Measurements from ENCODE around the gene CHEK1. TPM values are rescaled to one million over a fixed set of nuclear protein-coding genes. Genes with fewer than 3 reads are reported as not detected.

The CHEK1 gene
- total RNA-seq, 2 donors from 2014 or later = 135 to 180 TPM

GRCh38 chr11:125638315-125638714, 13.4 kb downstream of the CHEK1 start:
- Mint-ChIP-seq H3K27ac (no peak overlapping the region), H3K4me3 (no peak overlapping the region), H3K9me3 (no peaks in the 10 kb centered on the region), H3K27me3 (ENCODE audit: low read depth) (no peaks in the 10 kb centered on the region), H3K36me3 (ENCODE audit: insufficient read depth in 2 of 2) (peaks cover 27 to 63% of the 10 kb centered on the region in 2 donors), H3K4me1 (ENCODE audit: low read depth) (no peaks in the 10 kb centered on the region)
- ATAC-seq (replicated peaks in 1 of 2) (no peak), DNase-seq (no peak)

- DNase-seq (no peak), ATAC-seq (replicated peaks in 1 of 2) (no peak)
- no peak overlapping the region for H3K27ac Mint-ChIP-seq
- H3K36me3 Mint-ChIP-seq (ENCODE audit: insufficient read depth in 2 of 2) = peaks cover 18 to 59% of the 10 kb centered on the region in 2 donors
- peaks cover 6% of the 10 kb centered on the region for H3K4me1 Mint-ChIP-seq (ENCODE audit: low read depth)
- H3K9me3 Mint-ChIP-seq = no peaks in the 10 kb centered on the region
- no peaks in the 10 kb centered on the region for H3K27me3 Mint-ChIP-seq (ENCODE audit: low read depth)
- no peak overlapping the region for H3K4me3 Mint-ChIP-seq
Measured at GRCh38 chr11:125645871-125646270, 20.9 kb downstream of the CHEK1 start.

DNA sequence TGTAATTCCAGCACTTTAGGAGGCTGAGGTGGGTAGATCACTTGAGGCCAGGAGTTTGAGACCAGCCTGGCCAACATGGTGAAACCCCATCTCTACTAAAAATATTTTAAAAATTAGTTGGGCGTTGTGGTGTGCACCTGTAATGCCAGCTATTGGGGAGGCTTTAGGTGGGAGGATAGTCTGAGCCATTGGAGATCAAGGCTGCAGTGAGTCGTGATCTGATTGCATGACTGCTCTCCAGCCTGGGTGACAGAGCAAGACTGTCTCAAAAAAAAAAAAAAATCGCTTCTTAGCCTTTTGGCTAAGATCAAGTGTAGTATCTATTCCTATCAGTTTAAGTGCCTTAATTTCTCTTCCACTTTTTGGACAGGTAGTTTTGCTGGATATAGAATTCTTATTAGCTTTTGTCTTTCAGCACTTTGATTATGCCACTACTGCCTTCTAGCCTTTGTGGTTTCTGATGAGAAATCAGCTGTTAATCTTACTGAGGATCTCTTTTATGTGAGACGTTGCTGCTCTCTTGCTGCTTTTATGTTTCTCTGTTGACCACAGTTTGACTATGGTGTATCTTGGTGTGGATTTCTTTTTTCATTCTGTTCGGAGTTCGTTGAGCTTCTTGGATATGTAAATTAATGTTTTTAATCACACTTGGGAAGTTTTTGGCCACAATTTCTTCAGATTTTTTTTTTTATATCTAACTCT, 24.7 kb downstream of the CHEK1 start:
- Mint-ChIP-seq H3K36me3 (ENCODE audit: insufficient read depth in 2 of 2) (peaks cover 10 to 56% of the 10 kb centered on the region in 2 donors), H3K27ac (peak overlapping the region; percentile 89), H3K27me3 (ENCODE audit: low read depth) (no peaks in the 10 kb centered on the region), H3K4me1 (ENCODE audit: low read depth) (peaks cover 6% of the 10 kb centered on the region), H3K4me3 (no peak overlapping the region), H3K9me3 (no peaks in the 10 kb centered on the region)
- DNase-seq (no peak), ATAC-seq (replicated peaks in 1 of 2) (no peak)

GRCh38 chr11:125662689-125663088, 37.7 kb downstream of the CHEK1 start:
- Mint-ChIP-seq H3K4me3 (no peak overlapping the region), H3K27ac (peak overlapping the region; percentile 70), H3K4me1 (ENCODE audit: low read depth) (peaks cover 17% of the 10 kb centered on the region), H3K27me3 (ENCODE audit: low read depth) (no peaks in the 10 kb centered on the region), H3K9me3 (peaks cover 2 to 15% of the 10 kb centered on the region in 2 donors), H3K36me3 (ENCODE audit: insufficient read depth in 2 of 2) (peaks cover 31 to 65% of the 10 kb centered on the region in 2 donors)
- no peak for DNase-seq
- peak; percentile 62 to 82 for ATAC-seq (replicated peaks in 1 of 2)

GRCh38 chr11:125663910-125664309, 38.9 kb downstream of the CHEK1 start:
- ATAC-seq (replicated peaks in 1 of 2) = no peak
- Mint-ChIP-seq H3K27ac (no peak overlapping the region), H3K4me3 (no peak overlapping the region), H3K4me1 (ENCODE audit: low read depth) (peaks cover 17% of the 10 kb centered on the region), H3K9me3 (peaks cover 2 to 15% of the 10 kb centered on the region in 2 donors), H3K27me3 (ENCODE audit: low read depth) (no peaks in the 10 kb centered on the region), H3K36me3 (ENCODE audit: insufficient read depth in 2 of 2) (peaks cover 34 to 67% of the 10 kb centered on the region in 2 donors)
- DNase-seq = no peak

DNA sequence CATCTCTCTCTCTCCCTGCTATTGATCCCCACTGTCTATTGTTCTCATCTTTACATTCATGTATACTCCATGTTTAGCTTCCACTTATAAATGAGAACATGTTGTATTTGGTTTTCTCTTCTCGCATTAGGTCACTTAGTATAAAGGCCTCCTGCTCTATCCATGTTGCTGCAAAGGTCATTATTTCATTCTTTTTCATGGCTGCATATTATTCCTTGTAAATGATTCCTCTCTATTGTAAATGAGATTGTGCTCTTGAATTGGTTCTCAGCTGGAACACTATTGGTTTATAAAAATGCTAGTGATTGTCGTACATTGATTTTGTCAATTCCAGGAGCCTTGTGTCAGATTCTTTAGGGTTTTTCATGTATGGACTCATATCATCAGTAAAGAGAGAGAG, 42.2 kb downstream of the CHEK1 start:
- Mint-ChIP-seq H3K36me3 (ENCODE audit: insufficient read depth in 2 of 2) (peaks cover 34 to 70% of the 10 kb centered on the region in 2 donors), H3K27ac (no peak overlapping the region), H3K27me3 (ENCODE audit: low read depth) (no peaks in the 10 kb centered on the region), H3K9me3 (peaks cover 2 to 15% of the 10 kb centered on the region in 2 donors), H3K4me3 (no peak overlapping the region), H3K4me1 (ENCODE audit: low read depth) (peaks cover 13% of the 10 kb centered on the region)
- no peak for ATAC-seq (replicated peaks in 1 of 2)
- DNase-seq = no peak

- no peaks in the 10 kb centered on the region for H3K27me3 Mint-ChIP-seq (ENCODE audit: low read depth)
- H3K4me1 Mint-ChIP-seq (ENCODE audit: low read depth) = no peaks in the 10 kb centered on the region
- H3K36me3 Mint-ChIP-seq (ENCODE audit: insufficient read depth in 2 of 2) = peaks cover 20 to 49% of the 10 kb centered on the region in 2 donors
- H3K27ac Mint-ChIP-seq = no peak overlapping the region
- ATAC-seq (replicated peaks in 1 of 2) = no peak
- peaks cover 2 to 10% of the 10 kb centered on the region in 2 donors for H3K9me3 Mint-ChIP-seq
- DNase-seq = no peak
- H3K4me3 Mint-ChIP-seq = no peak overlapping the region
Measured at GRCh38 chr11:125670172-125670571, 45.2 kb downstream of the CHEK1 start.

- H3K27me3 Mint-ChIP-seq (ENCODE audit: low read depth) = no peaks in the 10 kb centered on the region
- ATAC-seq (replicated peaks in 1 of 2) (no peak), DNase-seq (no peak)
- peaks cover 2 to 4% of the 10 kb centered on the region in 2 donors for H3K9me3 Mint-ChIP-seq
- H3K27ac Mint-ChIP-seq = no peak overlapping the region
- no peak overlapping the region for H3K4me3 Mint-ChIP-seq
- no peaks in the 10 kb centered on the region for H3K4me1 Mint-ChIP-seq (ENCODE audit: low read depth)
- peaks cover 13 to 41% of the 10 kb centered on the region in 2 donors for H3K36me3 Mint-ChIP-seq (ENCODE audit: insufficient read depth in 2 of 2)
Measured at GRCh38 chr11:125671561-125671960, 46.6 kb downstream of the CHEK1 start.

- H3K9me3 Mint-ChIP-seq = no peaks in the 10 kb centered on the region
- H3K27ac Mint-ChIP-seq = no peak overlapping the region
- DNase-seq = no peak
- no peak for ATAC-seq (replicated peaks in 1 of 2)
- no peak overlapping the region for H3K4me3 Mint-ChIP-seq
- H3K4me1 Mint-ChIP-seq (ENCODE audit: low read depth) = peaks cover under 1% of the 10 kb centered on the region
- peaks cover 9 to 30% of the 10 kb centered on the region in 2 donors for H3K36me3 Mint-ChIP-seq (ENCODE audit: insufficient read depth in 2 of 2)
- no peaks in the 10 kb centered on the region for H3K27me3 Mint-ChIP-seq (ENCODE audit: low read depth)
Measured at GRCh38 chr11:125674210-125674609, 49.2 kb downstream of the CHEK1 start.

DNA sequence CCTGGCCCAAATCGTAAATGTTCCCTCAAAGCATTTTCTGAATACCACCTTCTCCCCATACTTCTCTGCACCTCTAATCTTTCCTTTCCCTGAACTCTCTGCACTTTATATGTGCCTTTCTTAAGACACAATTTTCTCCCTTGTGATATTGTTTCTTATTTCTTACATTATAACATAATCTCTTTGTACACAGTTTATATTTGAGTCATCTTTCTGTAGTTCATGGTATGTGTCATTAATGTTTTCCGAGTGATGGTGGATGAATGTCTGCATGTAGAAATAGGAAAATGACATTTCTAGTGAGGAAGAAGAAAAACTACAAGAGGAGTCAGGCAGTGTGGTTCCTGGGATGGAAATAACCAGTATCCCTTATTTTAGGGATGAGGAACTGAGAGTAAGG, 50.2 kb downstream of the CHEK1 start:
- Mint-ChIP-seq H3K4me1 (ENCODE audit: low read depth) (peaks cover 5% of the 10 kb centered on the region), H3K27me3 (ENCODE audit: low read depth) (no peaks in the 10 kb centered on the region), H3K36me3 (ENCODE audit: insufficient read depth in 2 of 2) (peaks cover 7 to 23% of the 10 kb centered on the region in 2 donors), H3K9me3 (no peaks in the 10 kb centered on the region), H3K27ac (no peak overlapping the region), H3K4me3 (no peak overlapping the region)
- no peak for DNase-seq
- no peak for ATAC-seq (replicated peaks in 1 of 2)

GRCh38 chr11:125679397-125679796, 54.4 kb downstream of the CHEK1 start:
- no peaks in the 10 kb centered on the region for H3K27me3 Mint-ChIP-seq (ENCODE audit: low read depth)
- DNase-seq = no peak
- H3K27ac Mint-ChIP-seq = no peak overlapping the region
- H3K9me3 Mint-ChIP-seq = no peaks in the 10 kb centered on the region
- H3K36me3 Mint-ChIP-seq (ENCODE audit: insufficient read depth in 2 of 2) = peaks cover 5 to 16% of the 10 kb centered on the region in 2 donors
- H3K4me3 Mint-ChIP-seq = no peak overlapping the region
- peak; percentile 27 to 38 for ATAC-seq (replicated peaks in 1 of 2)
- peaks cover 5% of the 10 kb centered on the region for H3K4me1 Mint-ChIP-seq (ENCODE audit: low read depth)

DNA sequence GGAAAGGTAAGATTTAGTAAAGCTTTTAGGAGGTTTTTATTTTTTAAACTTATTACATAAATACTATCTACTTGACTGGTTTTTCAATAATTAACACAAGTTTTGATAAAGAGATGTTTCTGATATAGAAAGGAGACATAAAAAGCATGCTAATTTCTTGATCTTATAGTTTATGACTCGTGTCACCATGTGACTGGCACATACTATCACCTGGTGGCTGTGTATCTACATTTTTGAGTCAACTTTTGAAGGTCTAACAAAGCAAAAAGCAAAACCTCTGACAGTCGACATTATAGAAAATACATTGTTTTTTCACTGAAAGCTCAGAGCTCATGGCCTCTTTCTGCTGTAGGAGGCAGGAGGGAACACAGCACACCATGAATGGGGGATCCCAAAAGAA, 54.9 kb downstream of the CHEK1 start:
- Mint-ChIP-seq H3K4me3 (no peak overlapping the region), H3K36me3 (ENCODE audit: insufficient read depth in 2 of 2) (peaks cover 5 to 16% of the 10 kb centered on the region in 2 donors), H3K27ac (no peak overlapping the region), H3K27me3 (ENCODE audit: low read depth) (no peaks in the 10 kb centered on the region), H3K4me1 (ENCODE audit: low read depth) (peaks cover 5% of the 10 kb centered on the region), H3K9me3 (no peaks in the 10 kb centered on the region)
- ATAC-seq (replicated peaks in 1 of 2) (peak; percentile 45 to 49), DNase-seq (no peak)

DNA sequence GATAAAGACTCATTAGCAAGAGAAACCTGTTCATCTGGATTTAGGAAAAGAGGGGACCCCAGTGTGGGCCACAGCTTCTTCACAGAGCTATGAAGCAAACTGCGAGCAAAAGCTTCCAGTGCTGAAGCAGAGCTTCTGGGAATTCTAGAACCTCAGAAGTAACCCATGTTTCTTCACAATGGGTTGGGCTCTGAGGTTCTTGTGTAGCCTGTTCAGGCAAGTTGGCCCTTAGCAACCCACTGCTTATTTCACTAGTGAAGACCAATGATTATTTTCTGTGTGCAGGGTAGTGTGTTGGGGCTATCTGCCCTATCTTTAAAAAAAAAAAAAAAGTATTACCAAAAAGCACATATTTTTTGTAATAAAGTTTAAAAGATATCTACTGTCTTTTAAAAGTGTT, 55.8 kb downstream of the CHEK1 start, which contains the start of gene ACRV1:
TSS of gene ACRV1 (minus strand) at position 101 of the 400 bp plus-strand sequence. CDS start at position 34, 67 bp downstream.
- peaks cover 5 to 18% of the 10 kb centered on the region in 2 donors for H3K36me3 Mint-ChIP-seq (ENCODE audit: insufficient read depth in 2 of 2)
- H3K4me3 Mint-ChIP-seq = no peak within 1 kb of the TSS
- no peak within 1 kb of the TSS for H3K27ac Mint-ChIP-seq
- H3K27me3 Mint-ChIP-seq (ENCODE audit: low read depth) = no peaks in the 10 kb centered on the region
- no peaks in the 10 kb centered on the region for H3K9me3 Mint-ChIP-seq
- ATAC-seq (replicated peaks in 1 of 2) (no peak), DNase-seq (no peak)
- H3K4me1 Mint-ChIP-seq (ENCODE audit: low read depth) = peaks cover 5% of the 10 kb centered on the region

DNA sequence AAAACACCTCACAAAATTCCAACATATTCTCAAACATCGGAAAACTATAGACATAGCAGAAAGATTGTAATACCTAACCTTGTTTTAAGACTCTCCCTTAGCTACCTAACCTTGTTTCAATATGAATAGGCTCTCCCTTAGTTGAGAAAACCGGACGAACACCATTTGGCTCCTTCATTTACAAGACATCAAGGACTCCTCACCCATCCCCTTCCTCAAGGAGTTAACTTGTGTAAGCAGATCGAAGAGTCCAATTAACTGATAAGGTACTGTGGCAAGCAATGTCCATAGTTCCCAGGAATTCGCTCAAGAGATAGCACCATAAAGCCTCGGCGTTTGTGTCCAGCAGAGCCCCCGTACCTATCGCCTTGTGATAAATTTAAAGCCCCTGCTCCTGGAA, 60.3 kb downstream of the CHEK1 start:
- Mint-ChIP-seq H3K4me3 (no peak overlapping the region), H3K4me1 (ENCODE audit: low read depth) (no peaks in the 10 kb centered on the region), H3K36me3 (ENCODE audit: insufficient read depth in 2 of 2) (peaks cover 0 to 4% of the 10 kb centered on the region in 2 donors), H3K27ac (no peak overlapping the region), H3K27me3 (ENCODE audit: low read depth) (no peaks in the 10 kb centered on the region), H3K9me3 (no peaks in the 10 kb centered on the region)
- DNase-seq = no peak
- no peak for ATAC-seq (replicated peaks in 1 of 2)
